ENCODE results near the gene LILRB4.
"Not testable (repeated sequence)": the region's sequence is repeated elsewhere in the genome, so short reads cannot be mapped to it uniquely, and the experiment has no call there.

Gene LILRB4

DNA sequence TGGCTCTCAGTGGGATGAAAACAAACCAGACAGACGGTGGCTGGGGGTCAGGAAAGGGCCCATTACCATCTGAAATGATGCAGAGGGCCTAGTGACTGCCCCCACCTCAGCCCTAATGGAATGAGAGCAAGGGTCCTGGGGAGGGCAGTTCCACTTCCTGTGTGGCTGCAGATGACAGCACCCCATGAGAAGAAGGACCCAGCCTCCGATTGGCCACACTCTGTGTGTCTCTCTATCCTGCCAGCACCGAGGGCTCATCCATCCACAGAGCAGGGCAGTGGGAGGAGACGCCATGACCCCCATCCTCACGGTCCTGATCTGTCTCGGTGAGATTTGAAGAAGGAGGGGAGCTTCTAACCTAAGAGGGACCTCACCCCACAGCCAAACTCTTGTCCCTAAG, 32.0 kb upstream of the LILRB4 start:
- no peak for TF ChIP-seq Cebpa-rat (IDR thresholded peaks at IDR 0.05)
- H3K4me1 ChIP-seq: peaks cover 100% of the 10 kb centered on the region
- H3K4me2 ChIP-seq: peak overlapping the region; percentile 87

GRCh38 chr19:54631489-54632337, 31.1 kb upstream of the LILRB4 start:
- H3K9me3 ChIP-seq, H4K20me1 ChIP-seq, H3K36me3 ChIP-seq, H3K4me3 ChIP-seq, H3K27me3 ChIP-seq: not testable (repeated sequence)
- peaks cover 93% of the 10 kb centered on the region for H3K4me1 ChIP-seq
- peak overlapping the region; percentile 66; the same call in 1 of the 2 replicates for H3K9ac ChIP-seq
- peak overlapping the region; percentile 72 for H3K27ac ChIP-seq
- H3K4me2 ChIP-seq: peak overlapping the region; percentile 87

More for the DNA sequence above, 32.0 kb upstream of the LILRB4 start:
- Histone ChIP-seq H3K27me3 (no peaks in the 10 kb centered on the region), H4K20me1 (no peaks in the 10 kb centered on the region), H3K27ac (peak overlapping the region; percentile 72), H3K4me3 (peak overlapping the region; percentile 55), H3K9me3 (peaks cover 6% of the 10 kb centered on the region), H3K9ac (peak overlapping the region; percentile 66), H3K36me3 (no peaks in the 10 kb centered on the region)

DNA sequence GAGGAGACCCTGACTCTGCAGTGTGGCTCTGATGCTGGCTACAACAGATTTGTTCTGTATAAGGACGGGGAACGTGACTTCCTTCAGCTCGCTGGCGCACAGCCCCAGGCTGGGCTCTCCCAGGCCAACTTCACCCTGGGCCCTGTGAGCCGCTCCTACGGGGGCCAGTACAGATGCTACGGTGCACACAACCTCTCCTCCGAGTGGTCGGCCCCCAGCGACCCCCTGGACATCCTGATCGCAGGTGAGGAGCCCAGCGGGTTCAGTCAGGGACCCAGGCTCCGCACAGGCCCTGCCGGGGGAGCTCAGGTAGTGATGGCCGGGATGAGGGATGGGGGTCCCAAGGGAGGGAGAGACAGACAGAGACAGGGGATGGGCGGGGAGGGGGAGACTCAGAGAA, 30.3 kb upstream of the LILRB4 start:
- not testable (repeated sequence) for H3K27ac ChIP-seq, H3K9me3 ChIP-seq, H4K20me1 ChIP-seq, H3K27me3 ChIP-seq, H3K4me3 ChIP-seq, H3K36me3 ChIP-seq, H3K9ac ChIP-seq
- H3K4me2 ChIP-seq: peak overlapping the region; percentile 87
- peaks cover 85% of the 10 kb centered on the region for H3K4me1 ChIP-seq

DNA sequence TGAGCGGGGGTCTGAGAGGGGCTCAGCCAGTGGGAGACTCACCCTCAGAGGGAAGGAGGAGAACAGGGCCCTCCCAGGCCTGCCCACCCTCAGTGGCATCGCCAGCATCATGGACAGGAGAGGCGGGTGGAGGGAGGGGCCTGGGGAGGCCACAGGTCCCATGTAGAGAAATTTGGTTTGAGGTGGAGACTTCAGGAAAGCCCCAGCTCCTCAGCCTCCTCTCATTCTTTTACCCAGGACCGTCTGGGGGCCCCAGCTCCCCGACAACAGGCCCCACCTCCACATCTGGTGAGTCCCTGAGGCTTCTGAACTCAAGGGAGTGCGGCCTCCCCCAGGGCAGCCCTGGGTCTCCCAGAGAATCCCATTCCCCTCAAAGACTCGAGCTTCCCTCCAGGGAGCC, 29.4 kb upstream of the LILRB4 start:
- no peak for TF ChIP-seq Cebpa-rat (IDR thresholded peaks at IDR 0.05)
- no peaks in the 10 kb centered on the region for H3K27me3 ChIP-seq
- H3K9me3 ChIP-seq: no peaks in the 10 kb centered on the region

DNA sequence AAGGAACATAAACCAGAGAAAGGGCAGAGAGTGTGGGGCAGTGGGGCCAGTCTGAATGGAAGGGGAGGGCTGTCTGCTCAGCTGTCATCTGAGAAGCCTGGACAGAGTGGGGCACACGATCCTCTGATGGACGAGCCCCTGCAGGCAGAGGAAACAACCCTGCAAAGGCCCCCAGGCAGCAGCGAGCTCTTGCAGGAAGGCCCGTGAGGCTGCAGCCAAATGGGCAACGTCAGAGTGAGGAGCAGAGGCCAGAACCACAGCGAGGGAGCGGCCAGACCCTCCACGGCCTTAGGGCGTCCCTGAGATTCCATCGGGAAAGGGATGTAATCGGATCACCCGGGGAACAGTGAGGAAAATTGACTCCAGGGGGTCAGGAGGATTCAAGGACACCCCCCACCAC, 26.7 kb upstream of the LILRB4 start:
- not testable (repeated sequence) for H3K4me3 ChIP-seq, H3K9ac ChIP-seq, H3K27ac ChIP-seq, H4K20me1 ChIP-seq, H3K9me3 ChIP-seq, H3K36me3 ChIP-seq, H3K27me3 ChIP-seq
- Histone ChIP-seq H3K4me2 (peak overlapping the region; percentile 48; the same call in 1 of the 2 replicates), H3K4me1 (peaks cover 49% of the 10 kb centered on the region)

More for the DNA sequence above, 29.4 kb upstream of the LILRB4 start:
- H3K4me1 ChIP-seq: peaks cover 76% of the 10 kb centered on the region
- H3K27ac ChIP-seq: peak overlapping the region; percentile 53
- H4K20me1 ChIP-seq: no peaks in the 10 kb centered on the region
- H3K4me2 ChIP-seq: peak overlapping the region; percentile 59
- no peak overlapping the region for H3K4me3 ChIP-seq
- peak overlapping the region; percentile 41; the same call in 1 of the 2 replicates for H3K9ac ChIP-seq
- no peaks in the 10 kb centered on the region for H3K36me3 ChIP-seq

GRCh38 chr19:54638683-54639082, 24.1 kb upstream of the LILRB4 start:
- Histone ChIP-seq H3K36me3 (no peaks in the 10 kb centered on the region), H3K4me3 (no peak overlapping the region), H3K9ac (no peak overlapping the region), H3K4me1 (peaks cover 31% of the 10 kb centered on the region), H3K27ac (no peak overlapping the region), H3K27me3 (no peaks in the 10 kb centered on the region), H4K20me1 (no peaks in the 10 kb centered on the region), H3K4me2 (no peak overlapping the region), H3K9me3 (no peaks in the 10 kb centered on the region)
- TF ChIP-seq Cebpa-rat (IDR thresholded peaks at IDR 0.05): no peak

- H3K27ac ChIP-seq, H3K9ac ChIP-seq, H3K4me3 ChIP-seq, H3K27me3 ChIP-seq, H4K20me1 ChIP-seq, H3K36me3 ChIP-seq, H3K9me3 ChIP-seq: not testable (repeated sequence)
- H3K4me1 ChIP-seq: peaks cover 16% of the 10 kb centered on the region
- H3K4me2 ChIP-seq: peak overlapping the region; percentile 24; the same call in 1 of the 2 replicates
Observed at GRCh38 chr19:54642953-54643352, 19.8 kb upstream of the LILRB4 start.

- not testable (repeated sequence) for H3K27ac ChIP-seq, H3K36me3 ChIP-seq, H4K20me1 ChIP-seq, H3K9ac ChIP-seq, H3K4me2 ChIP-seq, H3K9me3 ChIP-seq, H3K27me3 ChIP-seq, H3K4me3 ChIP-seq
- peaks cover 16% of the 10 kb centered on the region for H3K4me1 ChIP-seq
Observed at GRCh38 chr19:54643583-54643982, 19.2 kb upstream of the LILRB4 start.

- H3K9ac ChIP-seq: no peak overlapping the region
- no peak overlapping the region for H3K4me3 ChIP-seq
- no peaks in the 10 kb centered on the region for H3K9me3 ChIP-seq
- H4K20me1 ChIP-seq: no peaks in the 10 kb centered on the region
- peaks cover 16% of the 10 kb centered on the region for H3K4me1 ChIP-seq
- TF ChIP-seq Cebpa-rat (IDR thresholded peaks at IDR 0.05): no peak
- H3K4me2 ChIP-seq: no peak overlapping the region
- no peaks in the 10 kb centered on the region for H3K27me3 ChIP-seq
- H3K27ac ChIP-seq: no peak overlapping the region
- no peaks in the 10 kb centered on the region for H3K36me3 ChIP-seq
Observed at GRCh38 chr19:54644056-54644455, 18.7 kb upstream of the LILRB4 start.

GRCh38 chr19:54646331-54646841, 16.4 kb upstream of the LILRB4 start:
- no peak overlapping the region for H3K4me3 ChIP-seq
- peak overlapping the region; percentile 39; the same call in 1 of the 2 replicates for H3K4me2 ChIP-seq
- no peaks in the 10 kb centered on the region for H4K20me1 ChIP-seq
- no peaks in the 10 kb centered on the region for H3K9me3 ChIP-seq
- no peak overlapping the region for H3K9ac ChIP-seq
- no peaks in the 10 kb centered on the region for H3K36me3 ChIP-seq
- no peak overlapping the region for H3K27ac ChIP-seq
- no peak for TF ChIP-seq Cebpa-rat (IDR thresholded peaks at IDR 0.05)
- peaks cover 22% of the 10 kb centered on the region for H3K4me1 ChIP-seq
- no peaks in the 10 kb centered on the region for H3K27me3 ChIP-seq

Measured in BLaER1 (cell line).